Endodermal cell (in vitro differentiated cells): Measurements from ENCODE around the gene MBP. TPM values are rescaled to one million over a fixed set of nuclear protein-coding genes. Genes with fewer than 3 reads are reported as not detected.

Experiments used
- DNase-seq: peaks from one replicate; pipeline ENCODE4 v3.0.0-alpha.2; 2017
- H3K27ac ChIP-seq: 2 replicates; pipeline ENCODE4 v1.5.1; 2013; ENCODE audit warnings: mild to moderate bottlenecking, low read depth, low read length, moderate library complexity
- H3K27me3 ChIP-seq: 2 replicates; pipeline ENCODE4 v1.6.1; 2013; ENCODE audit warnings: mild to moderate bottlenecking, low read length, moderate library complexity; ENCODE audit not compliant: insufficient read depth, control insufficient read depth, poor library complexity, severe bottlenecking
- H3K36me3 ChIP-seq: 2 replicates; pipeline ENCODE4 v1.7.0; 2013; ENCODE audit warnings: mild to moderate bottlenecking, low read length, moderate library complexity; ENCODE audit not compliant: control insufficient read depth, insufficient read depth
- H3K4me1 ChIP-seq: one replicate; pipeline ENCODE4 v1.7.0; 2013; ENCODE audit warnings: low read length; ENCODE audit not compliant: control insufficient read depth, insufficient read depth
- H3K4me3 ChIP-seq: 2 replicates; pipeline ENCODE4 v1.5.1; 2013; ENCODE audit warnings: mild to moderate bottlenecking, low read length, moderate library complexity
- H3K9ac ChIP-seq: 2 replicates; pipeline ENCODE4 v1.6.1; 2013; ENCODE audit warnings: mild to moderate bottlenecking, low read length, moderate library complexity; ENCODE audit not compliant: poor library complexity, severe bottlenecking; ENCODE audit errors: extremely low read depth
- H3K9me3 ChIP-seq: 2 replicates; pipeline ENCODE4 v1.6.1; 2013; ENCODE audit warnings: mild to moderate bottlenecking, low read length, moderate library complexity; ENCODE audit not compliant: control insufficient read depth
- H3K27ac Mint-ChIP-seq: 2 replicates; pipeline ENCODE4 v1.8.0; 2020; ENCODE audit warnings: mixed read lengths
- H3K27me3 Mint-ChIP-seq: 2 replicates; pipeline ENCODE4 v1.8.0; 2021; ENCODE audit warnings: mild to moderate bottlenecking, mixed read lengths; ENCODE audit not compliant: insufficient read depth
- H3K36me3 Mint-ChIP-seq: 2 replicates; pipeline ENCODE4 v1.8.0; 2020; ENCODE audit warnings: low read depth, mixed read lengths
- H3K4me1 Mint-ChIP-seq: 2 replicates; pipeline ENCODE4 v1.8.0; 2020; ENCODE audit warnings: mixed read lengths
- H3K4me3 Mint-ChIP-seq: 2 replicates; pipeline ENCODE4 v1.8.0; 2020; ENCODE audit warnings: mild to moderate bottlenecking, moderate library complexity, mixed read lengths
- H3K9me3 Mint-ChIP-seq: 2 replicates; pipeline ENCODE4 v1.8.0; 2020; ENCODE audit warnings: mild to moderate bottlenecking, mixed read lengths
- WGBS, 2 experiments: methylation state at CpG; one replicate each; pipeline versions ENCODE4 v1.1.5 to v1.1.7; 2013; ENCODE audit warnings: missing lambda C conversion rate in 2 of 2, mixed read lengths in 1 of 2; ENCODE audit not compliant: insufficient coverage in 1 of 2, insufficient read length in 1 of 2; 5-methylcytosine and 5-hydroxymethylcytosine counted together
- total RNA-seq, 2 donors: library from RNA; stranded (reverse); fragmentation: NEBNext Ultra II Directional in 1 of 2; extraction: Animal tissue kit (Norgen Biotek cat#: 25700) in 1 of 2; gene quantifications; 2 replicates in 1 of 2; 3 replicates in 1 of 2; pipeline ENCODE4 v1.2.1, GENCODE V29; 2021
- TF ChIP-seq, protein P1 (sequence below): fragments of 200-600 bp; sonication (generic); conservative IDR thresholded peaks from 2 replicates; pipeline ENCODE4 v1.5.0; 2021; ENCODE audit warnings: antibody characterized with exemption, mild to moderate bottlenecking

MBP gene
- total RNA-seq, 2 donors from 2014 or later = 16.3 to 19.0 TPM

DNA sequence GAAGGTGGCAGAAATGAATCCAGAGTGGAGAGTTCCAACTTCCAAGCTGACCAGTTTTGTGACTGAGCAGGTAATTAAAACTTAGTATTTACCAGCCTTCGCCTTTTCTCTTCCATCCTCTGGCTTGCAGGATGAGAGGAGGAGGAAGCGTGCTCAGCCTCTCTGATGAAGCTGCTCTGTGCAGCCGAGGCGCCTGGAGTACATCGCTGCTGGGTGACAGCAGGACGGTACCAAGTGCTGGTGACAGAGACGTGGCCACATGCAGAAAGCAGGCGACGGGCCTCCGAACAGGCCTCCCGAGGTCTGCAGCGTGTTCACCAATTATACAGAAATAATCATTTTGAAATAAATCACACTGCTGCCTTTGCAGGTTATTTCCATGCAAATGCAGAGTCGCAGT, 95.0 kb downstream of the MBP start:
- 90 to 92% methylated on average over 2 to 13 of the region's 13 CpGs for WGBS, 2 experiments
- Mint-ChIP-seq H3K4me1 (no peaks in the 10 kb centered on the region), H3K27me3 (no peaks in the 10 kb centered on the region), H3K36me3 (peaks cover 12% of the 10 kb centered on the region), H3K9me3 (peaks cover 2% of the 10 kb centered on the region), H3K27ac (no peak overlapping the region), H3K4me3 (no peak overlapping the region)
- no peak for DNase-seq
- H3K27ac ChIP-seq = no peak overlapping the region
- H3K9me3 ChIP-seq = no peaks in the 10 kb centered on the region
- H3K9ac ChIP-seq = no peak overlapping the region
- no peak overlapping the region for H3K4me3 ChIP-seq
- no peaks in the 10 kb centered on the region for H3K36me3 ChIP-seq
- no peaks in the 10 kb centered on the region for H3K27me3 ChIP-seq
- TF ChIP-seq, protein P1, sequence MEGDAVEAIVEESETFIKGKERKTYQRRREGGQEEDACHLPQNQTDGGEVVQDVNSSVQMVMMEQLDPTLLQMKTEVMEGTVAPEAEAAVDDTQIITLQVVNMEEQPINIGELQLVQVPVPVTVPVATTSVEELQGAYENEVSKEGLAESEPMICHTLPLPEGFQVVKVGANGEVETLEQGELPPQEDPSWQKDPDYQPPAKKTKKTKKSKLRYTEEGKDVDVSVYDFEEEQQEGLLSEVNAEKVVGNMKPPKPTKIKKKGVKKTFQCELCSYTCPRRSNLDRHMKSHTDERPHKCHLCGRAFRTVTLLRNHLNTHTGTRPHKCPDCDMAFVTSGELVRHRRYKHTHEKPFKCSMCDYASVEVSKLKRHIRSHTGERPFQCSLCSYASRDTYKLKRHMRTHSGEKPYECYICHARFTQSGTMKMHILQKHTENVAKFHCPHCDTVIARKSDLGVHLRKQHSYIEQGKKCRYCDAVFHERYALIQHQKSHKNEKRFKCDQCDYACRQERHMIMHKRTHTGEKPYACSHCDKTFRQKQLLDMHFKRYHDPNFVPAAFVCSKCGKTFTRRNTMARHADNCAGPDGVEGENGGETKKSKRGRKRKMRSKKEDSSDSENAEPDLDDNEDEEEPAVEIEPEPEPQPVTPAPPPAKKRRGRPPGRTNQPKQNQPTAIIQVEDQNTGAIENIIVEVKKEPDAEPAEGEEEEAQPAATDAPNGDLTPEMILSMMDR = no peak
- H3K4me1 ChIP-seq = no peaks in the 10 kb centered on the region

DNA sequence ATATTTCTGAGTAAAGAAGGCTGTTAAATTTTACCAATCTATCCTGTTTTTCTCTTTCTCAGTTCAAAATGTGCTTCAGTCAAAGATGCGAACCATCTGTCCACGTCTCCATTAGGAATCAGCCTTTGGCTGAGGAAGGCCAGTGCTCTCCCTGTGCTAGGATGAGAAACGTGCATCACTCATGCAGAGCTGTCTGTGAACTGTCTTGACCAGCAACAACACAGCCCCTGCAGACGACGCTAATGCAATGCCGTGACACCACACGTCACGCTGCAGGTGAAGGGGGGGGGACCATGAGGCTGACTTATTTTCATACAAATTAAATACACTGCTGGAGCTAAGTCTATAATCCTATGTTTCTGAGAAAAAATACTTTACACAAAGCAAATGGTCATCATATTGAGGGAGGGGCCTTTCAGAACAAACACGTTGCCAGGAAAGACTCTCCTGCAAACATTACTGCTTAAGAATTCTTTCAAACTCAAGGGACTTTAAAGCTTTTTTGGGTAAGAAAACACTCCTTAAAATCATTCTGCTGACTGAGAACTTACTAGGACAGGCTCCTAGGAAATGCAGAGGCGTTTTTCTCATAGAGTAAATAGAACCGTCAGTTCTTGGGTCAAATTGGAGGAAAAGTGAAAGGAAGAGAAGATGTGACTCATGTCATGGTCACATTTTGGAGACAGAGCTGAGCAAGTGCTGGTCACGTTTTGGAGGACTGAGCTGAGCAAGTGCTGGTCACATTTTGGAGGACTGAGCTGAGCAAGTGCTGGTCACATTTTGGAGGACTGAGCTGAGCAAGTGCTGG, 97.0 kb downstream of the MBP start:
- Mint-ChIP-seq H3K36me3 (peaks cover 12% of the 10 kb centered on the region), H3K27me3 (no peaks in the 10 kb centered on the region), H3K4me1 (no peaks in the 10 kb centered on the region), H3K4me3 (no peak overlapping the region), H3K9me3 (peaks cover 4% of the 10 kb centered on the region), H3K27ac (no peak overlapping the region)
- Histone ChIP-seq H3K9me3 (no peaks in the 10 kb centered on the region), H3K27me3 (no peaks in the 10 kb centered on the region), H3K9ac (no peak overlapping the region), H3K27ac (no peak overlapping the region), H3K4me1 (no peaks in the 10 kb centered on the region), H3K36me3 (no peaks in the 10 kb centered on the region), H3K4me3 (no peak overlapping the region)
- TF ChIP-seq, protein P1 = no peak
- DNase-seq = no peak
- WGBS, 2 experiments = 76 to 82% methylated on average over 9 to 12 of the region's 12 CpGs

DNA sequence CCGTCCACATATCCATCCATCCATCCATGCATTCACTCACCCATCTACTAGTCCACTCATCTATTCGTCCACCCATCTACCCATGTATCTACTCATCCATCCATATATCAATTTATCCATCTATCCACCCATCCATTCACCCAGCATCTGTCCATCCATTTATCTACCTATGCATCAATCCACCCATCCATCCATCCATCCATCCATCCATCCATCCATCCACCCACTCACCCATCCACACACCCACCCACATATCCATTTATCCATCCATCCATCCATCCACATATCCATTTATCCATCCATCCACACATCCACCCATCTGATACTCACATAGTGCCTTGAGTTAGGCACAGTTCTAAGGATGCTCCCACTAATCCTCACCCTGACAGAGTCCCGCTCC, 99.0 kb downstream of the MBP start:
- no peak for DNase-seq
- H3K27me3 ChIP-seq = no peaks in the 10 kb centered on the region
- Mint-ChIP-seq H3K4me3 (no peak overlapping the region), H3K9me3 (peaks cover 9% of the 10 kb centered on the region), H3K4me1 (no peaks in the 10 kb centered on the region), H3K36me3 (peaks cover 20% of the 10 kb centered on the region), H3K27ac (no peak overlapping the region), H3K27me3 (no peaks in the 10 kb centered on the region)
- 77 to 96% methylated on average over 3 of the region's 3 CpGs for WGBS, 2 experiments
- no peaks in the 10 kb centered on the region for H3K4me1 ChIP-seq
- H3K9ac ChIP-seq = no peak overlapping the region
- TF ChIP-seq, protein P1 = no peak
- no peak overlapping the region for H3K4me3 ChIP-seq
- H3K9me3 ChIP-seq = peaks cover 5% of the 10 kb centered on the region
- no peak overlapping the region for H3K27ac ChIP-seq
- H3K36me3 ChIP-seq = no peaks in the 10 kb centered on the region
